Osteocyte (in vitro differentiated cells): ENCODE results near the gene TTC31. TPM values are rescaled to one million over a fixed set of nuclear protein-coding genes. Genes with fewer than 3 reads are reported as not detected.

Experiments used
- DNase-seq: peaks from one replicate; pipeline ENCODE4 v3.0.0; 2021; ENCODE audit warnings: mixed read lengths; ENCODE audit not compliant: unreplicated experiment; ENCODE audit errors: extremely low spot score
- H3K27ac Mint-ChIP-seq: one replicate; pipeline ENCODE4 v1.8.0; 2021; ENCODE audit warnings: mild to moderate bottlenecking, mixed read lengths; ENCODE audit not compliant: unreplicated experiment
- H3K27me3 Mint-ChIP-seq: one replicate; pipeline ENCODE4 v1.8.0; 2021; ENCODE audit warnings: mixed read lengths; ENCODE audit not compliant: unreplicated experiment
- H3K36me3 Mint-ChIP-seq: one replicate; pipeline ENCODE4 v1.8.0; 2021; ENCODE audit warnings: mixed read lengths; ENCODE audit not compliant: unreplicated experiment
- H3K4me1 Mint-ChIP-seq: one replicate; pipeline ENCODE4 v1.8.0; 2021; ENCODE audit warnings: mixed read lengths; ENCODE audit not compliant: unreplicated experiment
- H3K4me3 Mint-ChIP-seq: one replicate; pipeline ENCODE4 v1.8.0; 2021; ENCODE audit warnings: mild to moderate bottlenecking, moderate library complexity, mixed read lengths; ENCODE audit not compliant: unreplicated experiment
- H3K9me3 Mint-ChIP-seq: one replicate; pipeline ENCODE4 v1.8.0; 2021; ENCODE audit warnings: mixed read lengths; ENCODE audit not compliant: unreplicated experiment
- total RNA-seq: library from RNA; stranded (reverse); gene quantifications from 2 replicates; pipeline ENCODE4 v1.2.1, GENCODE V29; 2021
- TF ChIP-seq, protein P1 (sequence below): fragments of 200-600 bp; sonication (generic); IDR thresholded peaks from 2 replicates; pipeline ENCODE4 v1.5.0; 2021; ENCODE audit warnings: antibody characterized with exemption, mild to moderate bottlenecking, moderate library complexity

Gene TTC31
- total RNA-seq, 1 donor from 2014 or later = 24.2 TPM

DNA sequence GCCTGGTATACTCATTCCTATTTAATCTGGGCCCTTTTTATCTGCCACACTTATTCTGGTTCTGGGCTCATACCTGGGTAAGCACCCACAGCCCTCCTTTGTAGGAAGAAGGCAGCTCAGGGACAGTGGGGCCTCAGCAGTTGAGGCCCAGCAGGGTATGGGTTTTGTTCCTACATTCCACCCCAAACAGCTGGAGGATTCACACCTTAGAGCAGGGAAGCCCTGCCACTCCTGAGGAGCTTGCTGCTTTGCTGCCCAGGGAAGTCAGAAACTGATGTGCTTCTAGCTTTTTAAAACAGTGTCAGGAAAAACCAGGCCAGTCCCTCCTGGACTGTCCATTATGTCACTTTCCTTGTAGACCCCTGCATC is 17.7 kb downstream of the TTC31 start:
- Mint-ChIP-seq H3K27me3 (peaks cover 39% of the 10 kb centered on the region), H3K4me1 (peaks cover 62% of the 10 kb centered on the region), H3K36me3 (peaks cover 18% of the 10 kb centered on the region), H3K4me3 (no peak overlapping the region), H3K9me3 (no peaks in the 10 kb centered on the region), H3K27ac (no peak overlapping the region)
- TF ChIP-seq, protein P1, sequence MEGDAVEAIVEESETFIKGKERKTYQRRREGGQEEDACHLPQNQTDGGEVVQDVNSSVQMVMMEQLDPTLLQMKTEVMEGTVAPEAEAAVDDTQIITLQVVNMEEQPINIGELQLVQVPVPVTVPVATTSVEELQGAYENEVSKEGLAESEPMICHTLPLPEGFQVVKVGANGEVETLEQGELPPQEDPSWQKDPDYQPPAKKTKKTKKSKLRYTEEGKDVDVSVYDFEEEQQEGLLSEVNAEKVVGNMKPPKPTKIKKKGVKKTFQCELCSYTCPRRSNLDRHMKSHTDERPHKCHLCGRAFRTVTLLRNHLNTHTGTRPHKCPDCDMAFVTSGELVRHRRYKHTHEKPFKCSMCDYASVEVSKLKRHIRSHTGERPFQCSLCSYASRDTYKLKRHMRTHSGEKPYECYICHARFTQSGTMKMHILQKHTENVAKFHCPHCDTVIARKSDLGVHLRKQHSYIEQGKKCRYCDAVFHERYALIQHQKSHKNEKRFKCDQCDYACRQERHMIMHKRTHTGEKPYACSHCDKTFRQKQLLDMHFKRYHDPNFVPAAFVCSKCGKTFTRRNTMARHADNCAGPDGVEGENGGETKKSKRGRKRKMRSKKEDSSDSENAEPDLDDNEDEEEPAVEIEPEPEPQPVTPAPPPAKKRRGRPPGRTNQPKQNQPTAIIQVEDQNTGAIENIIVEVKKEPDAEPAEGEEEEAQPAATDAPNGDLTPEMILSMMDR = no peak
- no peak for DNase-seq

DNA sequence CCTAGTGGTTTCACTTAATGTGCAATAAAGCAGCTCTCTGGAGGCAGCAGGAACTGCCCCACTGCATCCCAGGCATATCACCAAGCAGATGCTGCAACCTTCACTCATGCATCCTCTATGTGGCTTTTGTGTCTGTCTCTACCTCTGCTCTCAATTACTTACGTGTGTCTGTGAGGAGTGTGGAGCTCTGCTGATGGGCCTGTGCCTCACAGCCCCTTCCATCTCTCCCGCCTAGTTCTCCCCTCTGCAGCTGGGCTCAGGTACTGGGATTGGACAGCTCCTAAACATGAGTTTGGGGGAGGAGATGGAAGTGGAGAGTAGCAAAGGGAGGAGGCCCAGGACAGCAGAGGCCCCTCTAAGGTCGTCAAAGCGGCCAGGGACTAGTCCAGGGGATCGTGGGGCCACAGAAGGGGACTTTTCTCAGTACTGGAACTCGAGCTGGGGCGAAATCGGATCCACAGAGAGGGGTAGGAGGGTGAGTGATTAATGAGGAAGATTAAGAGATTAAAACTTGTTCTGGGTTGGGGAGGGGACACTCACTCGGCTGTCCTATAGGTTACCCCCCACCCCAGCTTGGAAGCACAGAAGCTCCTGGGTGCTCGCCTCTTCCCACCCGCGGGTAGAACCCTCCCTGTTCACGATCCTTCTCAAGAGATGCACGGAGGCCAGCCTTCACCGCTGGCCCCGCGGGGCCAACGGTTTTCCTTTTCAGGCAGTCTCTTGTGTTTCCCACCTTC is 18.6 kb downstream of the TTC31 start:
- DNase-seq = no peak
- no peaks in the 10 kb centered on the region for H3K9me3 Mint-ChIP-seq
- peaks cover 15% of the 10 kb centered on the region for H3K36me3 Mint-ChIP-seq
- no peak overlapping the region for H3K27ac Mint-ChIP-seq
- TF ChIP-seq, protein P1 = no peak
- H3K27me3 Mint-ChIP-seq = peaks cover 39% of the 10 kb centered on the region
- H3K4me1 Mint-ChIP-seq = peaks cover 71% of the 10 kb centered on the region
- H3K4me3 Mint-ChIP-seq = peak overlapping the region; percentile 71

DNA sequence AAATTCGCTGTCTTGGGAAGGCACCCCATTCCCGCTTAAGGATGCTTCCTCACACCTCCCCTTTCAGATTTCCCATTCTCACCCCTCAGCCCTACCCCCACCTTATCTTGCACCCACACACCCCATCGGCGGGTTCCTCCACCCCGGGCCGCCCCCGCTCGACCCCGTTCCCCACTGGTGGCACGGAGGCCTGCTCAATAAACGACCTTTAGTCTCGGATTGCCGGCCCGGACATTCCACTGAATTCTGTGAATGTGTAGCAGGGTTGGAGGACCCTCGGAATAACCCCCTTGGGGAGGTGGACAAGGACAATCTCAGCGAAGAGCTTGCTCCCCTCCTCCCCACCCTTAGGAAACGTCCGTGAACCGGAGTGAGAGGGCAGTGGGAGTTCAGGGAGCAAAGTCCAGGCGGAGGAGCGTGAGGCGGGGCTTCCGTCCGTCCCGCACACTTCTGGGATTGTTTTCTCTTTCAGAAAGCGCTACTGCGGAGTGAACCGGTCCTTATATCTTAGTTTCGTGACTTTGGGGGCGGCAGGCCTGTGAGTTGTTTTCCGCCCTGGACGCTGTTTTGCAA is 19.4 kb downstream of the TTC31 start:
- Mint-ChIP-seq H3K9me3 (no peaks in the 10 kb centered on the region), H3K4me3 (peak overlapping the region; percentile 71), H3K27ac (no peak overlapping the region), H3K27me3 (peaks cover 36% of the 10 kb centered on the region), H3K36me3 (peaks cover 19% of the 10 kb centered on the region), H3K4me1 (peaks cover 76% of the 10 kb centered on the region)
- TF ChIP-seq, protein P1 = no peak
- no peak for DNase-seq

DNA sequence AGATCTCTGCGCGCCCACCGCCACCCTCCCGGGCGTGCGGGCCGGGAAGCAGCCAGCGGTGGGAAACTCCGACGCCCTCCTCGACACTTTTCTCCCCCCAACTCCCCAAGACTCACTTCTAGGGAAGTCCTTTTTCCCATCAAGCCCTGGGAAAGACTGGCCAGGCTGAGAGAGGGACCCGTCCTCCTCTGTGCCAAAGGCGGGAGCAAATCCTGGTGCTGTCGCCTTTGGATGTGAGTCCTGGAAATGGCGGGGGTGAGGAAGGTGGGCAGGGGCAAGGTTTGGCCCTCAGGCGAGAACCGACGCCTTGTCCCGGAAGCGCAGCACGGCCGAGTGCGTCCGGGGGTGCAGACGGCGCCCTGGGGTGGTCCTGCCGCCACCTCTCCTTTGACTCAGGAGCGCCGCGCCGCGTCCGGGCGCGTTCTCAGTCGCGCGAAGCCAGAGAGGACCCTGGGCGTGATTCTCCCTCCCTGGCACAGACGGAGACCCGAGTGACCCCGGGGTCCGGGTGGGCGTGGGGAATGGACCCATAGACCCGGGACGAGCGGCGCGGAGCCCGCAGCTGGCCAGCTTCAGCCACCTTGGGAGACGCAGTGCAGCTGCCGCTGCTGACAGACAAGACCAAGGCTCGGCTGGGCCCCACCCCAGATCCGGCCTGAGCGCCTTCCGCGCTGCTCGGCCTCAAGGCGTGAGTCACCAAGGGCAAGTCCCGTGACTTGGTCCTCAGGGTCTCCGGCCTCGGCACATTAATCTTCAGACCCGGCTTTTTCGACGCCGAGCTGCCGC is 20.0 kb downstream of the TTC31 start:
- Mint-ChIP-seq H3K36me3 (peaks cover 16% of the 10 kb centered on the region), H3K4me3 (peak overlapping the region; percentile 71), H3K9me3 (no peaks in the 10 kb centered on the region), H3K27ac (peak overlapping the region; percentile 83), H3K4me1 (peaks cover 73% of the 10 kb centered on the region), H3K27me3 (peaks cover 29% of the 10 kb centered on the region)
- TF ChIP-seq, protein P1 = peak; percentile 40
- peak; percentile 92 for DNase-seq
